ENCODE results near the gene CCDC149. TPM values are rescaled to one million over a fixed set of nuclear protein-coding genes. Genes with fewer than 3 reads are reported as not detected.

Gene CCDC149
- total and polyA plus RNA-seq, 2 of the 13 experiments (the other 11 are each of a cell fraction or from before 2014, with no cell fraction given), result 0.44 to 0.95 TPM

GRCh38 chr4:24871210-24871609 lies 41.6 kb downstream of the CCDC149 start:
- no TSS peak for BruUV-seq (replicated peaks)
- H3K36me3 ChIP-seq (replicated peaks in 1 of 2; ENCODE audit: control insufficient read depth in 1 of 2, insufficient read depth in 2 of 2, low read length in 2 of 2), result no peaks in the 10 kb centered on the region
- H3K9me3 ChIP-seq (ENCODE audit: low read length), result no peaks in the 10 kb centered on the region
- ChIA-PET CTCF (ENCODE audit: low intra/inter-chr PET ratio, low total read pairs) (no interaction called here), POLR2A (no interaction called here)
- no peak overlapping the region for H3K4me2 ChIP-seq (ENCODE audit: low read depth, low read length)
- TF ChIP-seq ZSCAN31 (CRISPR knock-in tag; IDR thresholded peaks at IDR 0.05; ENCODE audit: low read depth), result no peak
- TF ChIP-seq TEAD3 (CRISPR knock-in tag; optimal IDR thresholded peaks at IDR 0.05; ENCODE audit: borderline replicate concordance), result no peak
- TF ChIP-seq ZHX2 (IDR thresholded peaks at IDR 0.05; ENCODE audit: low read depth), result no peak
- TF ChIP-seq ZHX2 (CRISPR knock-in tag; IDR thresholded peaks at IDR 0.05; ENCODE audit: borderline replicate concordance), result no peak
- no peak for TF ChIP-seq ESRRA (CRISPR knock-in tag; IDR thresholded peaks at IDR 0.05; ENCODE audit: low read depth)
- TF ChIP-seq, protein P1, sequence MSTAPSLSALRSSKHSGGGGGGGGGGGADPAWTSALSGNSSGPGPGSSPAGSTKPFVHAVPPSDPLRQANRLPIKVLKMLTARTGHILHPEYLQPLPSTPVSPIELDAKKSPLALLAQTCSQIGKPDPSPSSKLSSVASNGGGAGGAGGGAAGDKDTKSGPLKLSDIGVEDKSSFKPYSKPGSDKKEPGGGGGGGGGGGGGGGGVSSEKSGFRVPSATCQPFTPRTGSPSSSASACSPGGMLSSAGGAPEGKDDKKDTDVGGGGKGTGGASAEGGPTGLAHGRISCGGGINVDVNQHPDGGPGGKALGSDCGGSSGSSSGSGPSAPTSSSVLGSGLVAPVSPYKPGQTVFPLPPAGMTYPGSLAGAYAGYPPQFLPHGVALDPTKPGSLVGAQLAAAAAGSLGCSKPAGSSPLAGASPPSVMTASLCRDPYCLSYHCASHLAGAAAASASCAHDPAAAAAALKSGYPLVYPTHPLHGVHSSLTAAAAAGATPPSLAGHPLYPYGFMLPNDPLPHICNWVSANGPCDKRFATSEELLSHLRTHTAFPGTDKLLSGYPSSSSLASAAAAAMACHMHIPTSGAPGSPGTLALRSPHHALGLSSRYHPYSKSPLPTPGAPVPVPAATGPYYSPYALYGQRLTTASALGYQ (CRISPR knock-in tag; IDR thresholded peaks at IDR 0.05), result no peak
- no peak for TF ChIP-seq BATF2 (CRISPR knock-in tag; IDR thresholded peaks at IDR 0.05)
- no peak for TF ChIP-seq SRSF9 (IDR thresholded peaks at IDR 0.05; ENCODE audit: borderline replicate concordance, insufficient read depth, low read depth, low read length, poor library complexity, severe bottlenecking)
- no peak for TF ChIP-seq NR3C1 (CRISPR knock-in tag; IDR thresholded peaks at IDR 0.05)
- TF ChIP-seq GATAD2A (CRISPR knock-in tag; IDR thresholded peaks at IDR 0.05), result no peak
- no peak overlapping the region for H3K9ac ChIP-seq (ENCODE audit: insufficient read depth, low read depth, low read length)
- no peak for DNase-seq (ENCODE audit: low spot score)
- FAIRE-seq, result no peak
- H2AFZ ChIP-seq (ENCODE audit: low read length), result no peak overlapping the region
- H3K4me3 ChIP-seq (replicated peaks in 1 of 3; ENCODE audit: insufficient read depth in 1 of 3, low read depth in 2 of 3, low read length in 3 of 3), result no peak overlapping the region
- intact Hi-C loops (cut with micrococcal nuclease; ENCODE audit: unreplicated experiment) (no loop called here), in situ Hi-C loops (cut with HindIII; ENCODE audit: extremely low pct_ligation_motif_present, low pct_unique_long_range_greater_than_20kb) (no loop called here)
- WGBS (ENCODE audit: low lambda C conversion rate), result 5% methylated on average over 3 of the region's 3 CpGs
- H3K27me3 ChIP-seq (ENCODE audit: control insufficient read depth in 1 of 2, insufficient read depth in 2 of 2, low read length in 2 of 2), result peaks cover 0 to 6% of the 10 kb centered on the region in 2 experiments; a peak in 1 of 5 replicates
- no peaks in the 10 kb centered on the region for H3K4me1 ChIP-seq (ENCODE audit: insufficient read depth, low read length)
- no peak overlapping the region for H3K27ac ChIP-seq (ENCODE audit: extremely low read length, insufficient read depth, low read length)
- H4K20me1 ChIP-seq (ENCODE audit: insufficient read depth, low read length), result no peaks in the 10 kb centered on the region
- H3K79me2 ChIP-seq (ENCODE audit: insufficient read depth, low read length), result no peaks in the 10 kb centered on the region
- no peak for ATAC-seq

All from HepG2 (cell line).